Measurements from ENCODE around the gene SMYD2.

GRCh38 chr1:214236477-214236876, 44.5 kb upstream of the SMYD2 start:
- no peak for TF ChIP-seq SMC3 (IDR thresholded peaks at IDR 0.05)
- no peak for TF ChIP-seq ELK1 (IDR thresholded peaks at IDR 0.05; ENCODE audit: low read depth, low read length)
- no peak for TF ChIP-seq CTCF (IDR thresholded peaks at IDR 0.05)
- TF ChIP-seq POLR2A (IDR thresholded peaks at IDR 0.05; ENCODE audit: low read length): no peak
- no peak for TF ChIP-seq USF2 (IDR thresholded peaks at IDR 0.05)
- TF ChIP-seq EP300 (IDR thresholded peaks at IDR 0.05): no peak
- no peak for TF ChIP-seq HEYL (CRISPR knock-in tag; IDR thresholded peaks at IDR 0.05)
- TF ChIP-seq TP53 (CRISPR knock-in tag; IDR thresholded peaks at IDR 0.05): no peak

Data from A549 (cell line).